ENCODE data around the gene TAP2. TPM values are rescaled to one million over a fixed set of nuclear protein-coding genes. Genes with fewer than 3 reads are reported as not detected.

The TAP2 gene
- total RNA-seq, 1 experiment from 2014 or later = 59.9 TPM

GRCh38 chr6:32792901-32793435 is 45.6 kb downstream of the TAP2 start:
- H3K9ac ChIP-seq (ENCODE audit: low read length) = no peak overlapping the region
- RAD21 ChIA-PET (ENCODE audit: low non-redundant PET in 1 of 2, low total read pairs in 2 of 2, uncharacterized antibody in 2 of 2, unreplicated experiment in 2 of 2) = no interaction called here
- H3K9me2 ChIP-seq (ENCODE audit: insufficient read depth) = no peaks in the 10 kb centered on the region
- no peak for DNase-seq (ENCODE audit: low read depth, low spot score)
- H3K27ac ChIP-seq (ENCODE audit: low read depth, low read length) = no peak overlapping the region
- no peak for TF ChIP-seq ZNF274 (IDR thresholded peaks at IDR 0.05; ENCODE audit: low read depth, low read length)
- TF ChIP-seq, protein P1, sequence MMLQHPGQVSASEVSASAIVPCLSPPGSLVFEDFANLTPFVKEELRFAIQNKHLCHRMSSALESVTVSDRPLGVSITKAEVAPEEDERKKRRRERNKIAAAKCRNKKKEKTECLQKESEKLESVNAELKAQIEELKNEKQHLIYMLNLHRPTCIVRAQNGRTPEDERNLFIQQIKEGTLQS (IDR thresholded peaks at IDR 0.05) = no peak
- TF ChIP-seq ELF1 (IDR thresholded peaks at IDR 0.05; ENCODE audit: borderline replicate concordance, low read depth) = no peak
- TF ChIP-seq EGR1 (IDR thresholded peaks at IDR 0.05; ENCODE audit: low read depth) = no peak
- no peak for TF ChIP-seq YY1 (IDR thresholded peaks at IDR 0.05; ENCODE audit: extremely low read depth, insufficient replicate concordance, low read depth, low read length)
- TF ChIP-seq POLR2AphosphoS5 (IDR thresholded peaks at IDR 0.05; ENCODE audit: low read depth, low read length) = no peak
- TF ChIP-seq EZH2phosphoT487 (IDR thresholded peaks at IDR 0.05; ENCODE audit: borderline replicate concordance) = no peak
- TF ChIP-seq SRF (IDR thresholded peaks at IDR 0.05; ENCODE audit: low read depth) = no peak
- no peak for TF ChIP-seq CEBPB (IDR thresholded peaks at IDR 0.05; ENCODE audit: low read depth)
- TF ChIP-seq JUND (IDR thresholded peaks at IDR 0.05) = no peak
- no peak for TF ChIP-seq CBX3 (IDR thresholded peaks at IDR 0.05; ENCODE audit: low read depth)
- H3K27me3 ChIP-seq (ENCODE audit: insufficient read depth, low read length) = peaks cover 5% of the 10 kb centered on the region; the same call in 1 of the 2 replicates
- BruUV-seq (replicated peaks) = no TSS peak
- peaks cover 0 to 13% of the 10 kb centered on the region in 2 experiments; a peak in 2 of 4 replicates for H3K4me1 ChIP-seq (ENCODE audit: control insufficient read depth in 1 of 2, insufficient read depth in 2 of 2, low read length in 2 of 2)
- no peak overlapping the region for H2AFZ ChIP-seq (ENCODE audit: low read depth, low read length, poor library complexity, severe bottlenecking)
- H4K20me1 ChIP-seq (ENCODE audit: insufficient read depth) = no peaks in the 10 kb centered on the region
- intact Hi-C loops (cut with micrococcal nuclease) = no loop called here
- no peaks in the 10 kb centered on the region for H3K36me3 ChIP-seq (ENCODE audit: control insufficient read depth in 1 of 2, insufficient read depth in 2 of 2, low read length in 2 of 2)
- no peaks in the 10 kb centered on the region for H3K9me3 ChIP-seq (ENCODE audit: control insufficient read depth in 1 of 2, insufficient read depth in 1 of 2, low read depth in 1 of 2, low read length in 2 of 2)
- CTCF ChIA-PET = interaction anchor here (1.7 kb wide), 1 partner anchor 75 kb away, joined by 6 read pairs; no protein-coding TSS in a partner anchor
- no peak overlapping the region for H3K4me3 ChIP-seq (replicated peaks in 1 of 2; ENCODE audit: low read depth in 1 of 2, low read length in 2 of 2)
- H3K79me2 ChIP-seq (ENCODE audit: insufficient read depth, low read length) = no peaks in the 10 kb centered on the region
- ATAC-seq = no peak
- H3K4me2 ChIP-seq (ENCODE audit: low read length) = no peak overlapping the region
- POLR2A ChIA-PET = no interaction called here

DNA sequence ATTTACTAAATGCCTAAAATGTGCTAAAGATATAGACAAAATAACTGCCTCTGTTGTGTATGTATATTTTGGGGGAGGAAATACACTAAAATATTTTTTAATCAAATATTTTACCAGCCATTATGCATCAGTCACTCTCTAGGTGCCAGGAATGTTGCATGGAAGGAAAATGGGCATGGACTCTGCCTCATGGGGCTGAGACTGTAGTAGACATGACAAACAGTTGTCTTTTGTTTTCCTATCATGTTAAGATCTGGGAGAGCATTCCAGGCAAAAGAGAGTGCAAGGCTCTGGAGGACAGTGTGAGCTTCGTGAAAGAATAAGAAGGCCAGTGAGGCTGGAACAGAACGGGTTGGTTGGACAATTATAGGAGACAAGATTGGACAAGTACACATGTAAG is 48.2 kb downstream of the TAP2 start:
- Histone ChIP-seq H3K9ac (ENCODE audit: low read length) (no peak overlapping the region), H4K20me1 (ENCODE audit: insufficient read depth) (no peaks in the 10 kb centered on the region), H3K9me2 (ENCODE audit: insufficient read depth) (no peaks in the 10 kb centered on the region), H3K27me3 (ENCODE audit: insufficient read depth, low read length) (peaks cover 5% of the 10 kb centered on the region; the same call in 1 of the 2 replicates), H3K4me1 (ENCODE audit: control insufficient read depth in 1 of 2, insufficient read depth in 2 of 2, low read length in 2 of 2) (peaks cover 0 to 8% of the 10 kb centered on the region in 2 experiments; a peak in 2 of 4 replicates), H3K27ac (ENCODE audit: low read depth, low read length) (no peak overlapping the region), H3K4me3 (replicated peaks in 1 of 2; ENCODE audit: low read depth in 1 of 2, low read length in 2 of 2) (no peak overlapping the region), H2AFZ (ENCODE audit: low read depth, low read length, poor library complexity, severe bottlenecking) (no peak overlapping the region), H3K4me2 (ENCODE audit: low read length) (no peak overlapping the region), H3K9me3 (ENCODE audit: control insufficient read depth in 1 of 2, insufficient read depth in 1 of 2, low read depth in 1 of 2, low read length in 2 of 2) (no peaks in the 10 kb centered on the region), H3K79me2 (ENCODE audit: insufficient read depth, low read length) (no peaks in the 10 kb centered on the region), H3K36me3 (ENCODE audit: control insufficient read depth in 1 of 2, insufficient read depth in 2 of 2, low read length in 2 of 2) (no peaks in the 10 kb centered on the region)
- intact Hi-C loops (cut with micrococcal nuclease) = no loop called here
- ChIA-PET POLR2A (interaction anchor here (0.6 kb wide), 1 partner anchor 664 kb away, joined by 3 read pairs; the partner anchor contains the start of gene ZBTB9), CTCF (no interaction called here), RAD21 (ENCODE audit: low non-redundant PET in 1 of 2, low total read pairs in 2 of 2, uncharacterized antibody in 2 of 2, unreplicated experiment in 2 of 2) (no interaction called here)
- DNase-seq (ENCODE audit: low read depth, low spot score) = peak; percentile 38
- BruUV-seq (replicated peaks) = no TSS peak
- TF ChIP-seq JUND (IDR thresholded peaks at IDR 0.05) = no peak
- ATAC-seq = peak; percentile 67

Other genes with a start within 250 kb of the TAP2 start
- gene HLA-DRB1, start 248.9 kb downstream of the TAP2 start, total RNA-seq (2021; ENCODE audit: unreplicated experiment) = 2.7 TPM
- gene HLA-DQA1, start 201.3 kb downstream of the TAP2 start, total RNA-seq (2021; ENCODE audit: unreplicated experiment) = 0.86 TPM
- 2.1 TPM for gene HLA-DQB1, start 172.1 kb downstream of the TAP2 start, total RNA-seq (2021; ENCODE audit: unreplicated experiment)
- gene HLA-DQA2, start 97.3 kb downstream of the TAP2 start, total RNA-seq (2021; ENCODE audit: unreplicated experiment) = not detected
- gene HLA-DQB2, start 75.2 kb downstream of the TAP2 start, total RNA-seq (2021; ENCODE audit: unreplicated experiment) = 1.8 TPM
- gene HLA-DOB, start 21.7 kb downstream of the TAP2 start, total RNA-seq (2021; ENCODE audit: unreplicated experiment) = 0.64 TPM
- 0.96 TPM for gene PSMB8, start 5.3 kb upstream of the TAP2 start, total RNA-seq (2021; ENCODE audit: unreplicated experiment)
- gene TAP1, start 15.0 kb upstream of the TAP2 start, total RNA-seq (2021; ENCODE audit: unreplicated experiment) = 32.2 TPM
- 8.1 TPM for gene PSMB9, start 15.5 kb upstream of the TAP2 start, total RNA-seq (2021; ENCODE audit: unreplicated experiment)
- gene HLA-DMB, start 102.3 kb upstream of the TAP2 start, total RNA-seq (2021; ENCODE audit: unreplicated experiment) = 3.3 TPM
- 12.1 TPM for gene HLA-DMA, start 114.4 kb upstream of the TAP2 start, total RNA-seq (2021; ENCODE audit: unreplicated experiment)
- gene BRD2, start 129.9 kb upstream of the TAP2 start, total RNA-seq (2021; ENCODE audit: unreplicated experiment) = 260 TPM
- 0.39 TPM for gene HLA-DOA, start 170.9 kb upstream of the TAP2 start, total RNA-seq (2021; ENCODE audit: unreplicated experiment)
- 0.89 TPM for gene HLA-DPA1, start 234.9 kb upstream of the TAP2 start, total RNA-seq (2021; ENCODE audit: unreplicated experiment)
- 1.5 TPM for gene HLA-DPB1, start 237.3 kb upstream of the TAP2 start, total RNA-seq (2021; ENCODE audit: unreplicated experiment)

Data from HCT116 (cell line).